ENCODE data around the gene COL1A1.

DNA sequence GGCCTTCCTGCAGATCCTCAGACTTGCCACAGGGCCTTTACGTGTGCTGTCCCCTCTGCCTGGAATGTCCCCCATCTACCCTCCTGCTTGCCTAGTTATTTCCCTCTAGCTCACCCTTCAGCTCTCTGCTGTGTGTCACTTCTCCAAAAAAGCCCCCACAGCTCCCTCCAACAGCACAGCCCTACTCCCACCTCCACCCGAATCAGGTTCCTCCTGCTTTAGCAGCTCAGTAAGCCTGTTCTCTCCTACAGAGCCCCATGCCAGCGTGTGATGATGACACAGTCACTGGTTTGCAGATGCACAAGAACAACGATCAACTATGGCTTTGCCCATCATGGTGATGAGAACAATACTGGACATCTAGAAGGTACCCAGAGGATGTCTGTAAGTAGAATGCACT is 64.4 kb downstream of the COL1A1 start:
- no peak for TF ChIP-seq EZH2 (optimal IDR thresholded peaks at IDR 0.05; ENCODE audit: low read depth, low read length)
- TF ChIP-seq, protein P1, sequence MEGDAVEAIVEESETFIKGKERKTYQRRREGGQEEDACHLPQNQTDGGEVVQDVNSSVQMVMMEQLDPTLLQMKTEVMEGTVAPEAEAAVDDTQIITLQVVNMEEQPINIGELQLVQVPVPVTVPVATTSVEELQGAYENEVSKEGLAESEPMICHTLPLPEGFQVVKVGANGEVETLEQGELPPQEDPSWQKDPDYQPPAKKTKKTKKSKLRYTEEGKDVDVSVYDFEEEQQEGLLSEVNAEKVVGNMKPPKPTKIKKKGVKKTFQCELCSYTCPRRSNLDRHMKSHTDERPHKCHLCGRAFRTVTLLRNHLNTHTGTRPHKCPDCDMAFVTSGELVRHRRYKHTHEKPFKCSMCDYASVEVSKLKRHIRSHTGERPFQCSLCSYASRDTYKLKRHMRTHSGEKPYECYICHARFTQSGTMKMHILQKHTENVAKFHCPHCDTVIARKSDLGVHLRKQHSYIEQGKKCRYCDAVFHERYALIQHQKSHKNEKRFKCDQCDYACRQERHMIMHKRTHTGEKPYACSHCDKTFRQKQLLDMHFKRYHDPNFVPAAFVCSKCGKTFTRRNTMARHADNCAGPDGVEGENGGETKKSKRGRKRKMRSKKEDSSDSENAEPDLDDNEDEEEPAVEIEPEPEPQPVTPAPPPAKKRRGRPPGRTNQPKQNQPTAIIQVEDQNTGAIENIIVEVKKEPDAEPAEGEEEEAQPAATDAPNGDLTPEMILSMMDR (IDR thresholded peaks at IDR 0.05; ENCODE audit: low read length), result no peak
